HL-60 (cell line): ENCODE results near the gene ZFYVE28.

Experiments
- DNase-seq, 2 experiments: peaks; one replicate each; pipeline ENCODE4 v3.0.0-alpha.2; 2010 to 2020; ENCODE audit warnings: low read depth in 1 of 2, low spot score in 1 of 2
- H3K27ac ChIP-seq: fragments of 250-450 bp; sonication (Bioruptor Pico); replicated peaks from 2 replicates; pipeline ENCODE4 v1.5.1; 2020; ENCODE audit warnings: mild to moderate bottlenecking, moderate library complexity
- H3K27me3 ChIP-seq: fragments of 250-450 bp; sonication (Bioruptor Pico); 2 replicates; pipeline ENCODE4 v1.5.1; 2021; ENCODE audit warnings: mild to moderate bottlenecking, moderate library complexity; ENCODE audit not compliant: insufficient read depth, poor library complexity, severe bottlenecking
- H3K4me3 ChIP-seq: replicated peaks from 2 replicates; pipeline ENCODE4 v1.5.1; 2011; ENCODE audit warnings: mild to moderate bottlenecking, control low read depth, low read length; ENCODE audit not compliant: insufficient read depth
- CTCF ChIP-seq: IDR thresholded peaks from one replicate; pipeline ENCODE4 v1.5.1; 2011; ENCODE audit warnings: low read length, control low read depth, inconsistent platforms; ENCODE audit not compliant: insufficient read depth
- GABPA ChIP-seq: IDR thresholded peaks from 2 replicates; pipeline ENCODE4 v1.6.1; 2012; ENCODE audit warnings: low read depth
- POLR2AphosphoS5 ChIP-seq: IDR thresholded peaks from 2 replicates; pipeline ENCODE4 v1.6.1; 2012; ENCODE audit warnings: low read depth
- SPI1 ChIP-seq: IDR thresholded peaks from 2 replicates; pipeline ENCODE4 v1.6.1; 2012; ENCODE audit warnings: low read depth, mild to moderate bottlenecking, borderline replicate concordance
- TF ChIP-seq, protein P1 (sequence below): IDR thresholded peaks from 2 replicates; pipeline ENCODE4 v1.6.1; 2012; ENCODE audit warnings: low read depth; ENCODE audit not compliant: insufficient replicate concordance

ZFYVE28 gene

GRCh38 chr4:2291705-2292645, 126.5 kb downstream of the ZFYVE28 start:
- DNase-seq: no peak
- no peak overlapping the region for H3K27ac ChIP-seq
- TF ChIP-seq GABPA (no peak), CTCF (no peak), SPI1 (no peak), POLR2AphosphoS5 (no peak)
- TF ChIP-seq, protein P1, sequence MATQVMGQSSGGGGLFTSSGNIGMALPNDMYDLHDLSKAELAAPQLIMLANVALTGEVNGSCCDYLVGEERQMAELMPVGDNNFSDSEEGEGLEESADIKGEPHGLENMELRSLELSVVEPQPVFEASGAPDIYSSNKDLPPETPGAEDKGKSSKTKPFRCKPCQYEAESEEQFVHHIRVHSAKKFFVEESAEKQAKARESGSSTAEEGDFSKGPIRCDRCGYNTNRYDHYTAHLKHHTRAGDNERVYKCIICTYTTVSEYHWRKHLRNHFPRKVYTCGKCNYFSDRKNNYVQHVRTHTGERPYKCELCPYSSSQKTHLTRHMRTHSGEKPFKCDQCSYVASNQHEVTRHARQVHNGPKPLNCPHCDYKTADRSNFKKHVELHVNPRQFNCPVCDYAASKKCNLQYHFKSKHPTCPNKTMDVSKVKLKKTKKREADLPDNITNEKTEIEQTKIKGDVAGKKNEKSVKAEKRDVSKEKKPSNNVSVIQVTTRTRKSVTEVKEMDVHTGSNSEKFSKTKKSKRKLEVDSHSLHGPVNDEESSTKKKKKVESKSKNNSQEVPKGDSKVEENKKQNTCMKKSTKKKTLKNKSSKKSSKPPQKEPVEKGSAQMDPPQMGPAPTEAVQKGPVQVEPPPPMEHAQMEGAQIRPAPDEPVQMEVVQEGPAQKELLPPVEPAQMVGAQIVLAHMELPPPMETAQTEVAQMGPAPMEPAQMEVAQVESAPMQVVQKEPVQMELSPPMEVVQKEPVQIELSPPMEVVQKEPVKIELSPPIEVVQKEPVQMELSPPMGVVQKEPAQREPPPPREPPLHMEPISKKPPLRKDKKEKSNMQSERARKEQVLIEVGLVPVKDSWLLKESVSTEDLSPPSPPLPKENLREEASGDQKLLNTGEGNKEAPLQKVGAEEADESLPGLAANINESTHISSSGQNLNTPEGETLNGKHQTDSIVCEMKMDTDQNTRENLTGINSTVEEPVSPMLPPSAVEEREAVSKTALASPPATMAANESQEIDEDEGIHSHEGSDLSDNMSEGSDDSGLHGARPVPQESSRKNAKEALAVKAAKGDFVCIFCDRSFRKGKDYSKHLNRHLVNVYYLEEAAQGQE: no peak
- H3K4me3 ChIP-seq: no peak overlapping the region
- no peaks in the 10 kb centered on the region for H3K27me3 ChIP-seq

DNA sequence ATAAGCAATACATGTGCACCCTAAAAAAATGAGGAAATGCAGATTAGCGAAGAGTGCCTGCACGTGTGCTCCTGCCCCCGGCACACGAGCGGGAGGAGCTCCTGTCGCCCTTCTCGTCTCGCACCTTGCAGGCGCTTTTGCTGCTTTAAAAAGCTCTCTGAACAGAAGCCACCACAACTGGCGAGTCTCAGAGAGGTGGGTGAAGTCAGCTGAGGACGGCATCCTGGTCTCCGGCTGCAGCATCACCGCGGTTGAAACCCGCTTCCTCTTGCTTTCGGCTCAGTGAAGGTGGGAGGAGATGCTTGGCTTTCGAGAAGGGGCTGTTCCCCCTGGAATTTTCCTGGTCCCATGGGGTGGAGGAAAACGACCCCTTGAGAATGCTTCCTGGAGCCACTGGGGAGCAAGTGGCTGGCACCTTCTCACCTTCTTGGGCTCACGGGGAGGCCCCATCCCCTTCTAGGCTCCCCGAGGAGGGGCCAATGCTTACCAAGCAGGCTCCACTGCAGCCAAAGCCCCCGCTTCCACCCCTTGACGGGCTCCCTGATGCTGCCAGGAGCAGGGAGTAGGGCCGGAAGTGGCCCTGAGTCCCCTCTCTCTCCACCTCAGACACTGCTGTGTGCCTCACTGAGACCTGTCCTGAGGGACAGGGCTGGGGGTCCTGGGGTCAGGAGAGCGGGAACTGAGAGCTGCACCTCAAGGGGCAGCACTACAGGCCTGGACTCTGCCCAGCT, 127.3 kb downstream of the ZFYVE28 start:
- no peak overlapping the region for H3K27ac ChIP-seq
- H3K4me3 ChIP-seq: no peak overlapping the region
- H3K27me3 ChIP-seq: no peaks in the 10 kb centered on the region
- DNase-seq: peak in 1 of 2 experiments; percentile 51
- TF ChIP-seq, protein P1: no peak
- peak; percentile 84; the same call in 1 of the 2 replicates for TF ChIP-seq SPI1

GRCh38 chr4:2290488-2290887, 128.0 kb downstream of the ZFYVE28 start:
- TF ChIP-seq, protein P1: no peak
- no peak for TF ChIP-seq SPI1
- no peak for TF ChIP-seq CTCF
- TF ChIP-seq POLR2AphosphoS5: no peak
- TF ChIP-seq GABPA: no peak
- Histone ChIP-seq H3K27me3 (no peaks in the 10 kb centered on the region), H3K27ac (no peak overlapping the region), H3K4me3 (no peak overlapping the region)
- no peak for DNase-seq
